ENCODE measurements around the gene ABHD14A.
A peak's percentile ranks its signal among the peaks of the same experiment; 100 is the strongest.
"Not testable (repeated sequence)": the region's sequence is repeated elsewhere in the genome, so short reads cannot be mapped to it uniquely, and the experiment has no call there.

ABHD14A gene

DNA sequence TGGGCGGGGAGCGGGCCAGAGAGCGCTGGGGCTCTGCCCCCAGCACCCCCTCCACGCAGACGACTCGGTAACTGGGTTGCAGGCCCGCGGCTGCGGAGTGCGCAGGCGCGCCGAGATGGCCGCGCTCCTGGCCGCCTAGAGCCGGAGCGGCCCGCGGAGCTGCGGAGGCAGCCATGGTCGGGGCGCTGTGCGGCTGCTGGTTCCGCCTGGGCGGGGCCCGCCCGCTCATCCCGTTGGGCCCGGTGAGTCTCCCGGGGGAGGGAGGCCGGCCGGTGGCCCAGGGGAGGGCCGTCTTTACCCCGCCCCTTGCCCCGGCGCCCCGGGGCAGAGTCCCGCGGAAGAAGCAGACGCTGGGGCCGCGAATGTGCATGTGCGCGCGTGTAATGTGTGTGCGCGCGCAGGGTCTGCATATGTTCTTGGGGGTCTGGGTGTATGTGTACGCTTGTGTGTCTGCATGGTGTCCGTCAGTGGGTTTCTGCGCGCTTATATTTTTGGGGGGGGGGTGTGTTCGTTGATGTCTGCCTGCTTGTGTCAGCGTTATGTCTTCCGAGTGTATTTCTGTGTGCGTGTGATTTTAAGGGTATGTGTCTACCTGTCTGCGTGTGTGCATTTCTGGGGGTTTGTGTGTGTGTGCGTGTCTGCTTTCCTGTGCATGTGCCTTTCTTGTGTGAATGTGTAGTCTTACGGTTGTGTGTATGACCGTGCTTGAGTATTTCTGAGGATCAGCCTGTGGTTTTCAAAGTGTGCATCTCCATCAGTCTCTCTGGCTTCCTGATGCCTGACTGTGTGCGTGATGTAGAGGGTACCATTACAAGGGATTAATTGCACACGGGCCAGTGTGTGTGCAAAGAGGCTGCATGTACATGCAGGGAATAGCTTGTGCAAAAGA is at the start of gene ABHD14A:
TSS of gene ABHD14A (plus strand) at position 102 of the 889 bp plus-strand sequence. CDS start at position 174, 72 bp downstream.
- peak; percentile 72 for DNase-seq (ENCODE audit: low read depth)

DNA sequence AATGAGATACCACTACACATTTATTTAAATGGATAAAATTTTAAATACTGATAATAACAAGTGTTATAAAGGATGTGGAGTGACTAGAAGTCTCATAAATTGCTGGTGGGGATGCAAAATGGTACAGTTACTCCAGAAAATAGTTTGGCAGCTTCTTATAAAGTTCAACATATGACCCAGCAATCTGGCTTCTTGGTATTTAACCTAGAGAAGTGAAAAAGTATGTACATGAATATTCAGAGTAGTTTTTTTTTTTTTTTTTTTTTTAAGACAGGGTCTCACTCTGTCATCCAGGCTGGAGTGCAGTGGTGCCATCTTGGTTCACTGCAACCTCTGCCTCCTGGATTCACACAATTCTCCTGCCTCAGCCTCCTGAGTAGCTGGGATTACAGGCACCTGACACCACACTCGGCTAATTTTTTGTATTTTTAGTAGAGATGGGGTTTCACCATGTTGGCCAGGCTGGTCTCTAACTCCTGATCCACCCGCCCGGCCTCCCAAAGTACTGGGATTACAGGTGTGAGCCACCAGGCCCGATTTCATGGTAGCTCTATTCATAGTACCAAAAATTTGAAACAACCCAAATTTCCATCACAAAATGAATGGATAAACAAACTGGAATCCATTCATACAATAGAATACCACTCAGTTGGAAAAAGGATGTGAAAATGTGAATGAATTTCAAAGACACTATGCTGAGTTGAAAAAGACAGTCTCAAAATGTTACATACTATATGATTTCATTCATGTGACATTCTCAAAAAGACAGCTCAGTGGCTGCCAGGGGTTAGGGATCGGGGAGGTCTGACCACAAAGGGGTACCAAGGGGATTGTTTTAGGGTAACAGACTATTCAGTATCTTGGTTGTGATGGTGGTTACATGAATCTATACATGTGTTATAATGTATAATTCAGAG is 47.5 kb upstream of the ABHD14A start:
- DNase-seq (ENCODE audit: low read depth), result no peak

DNA sequence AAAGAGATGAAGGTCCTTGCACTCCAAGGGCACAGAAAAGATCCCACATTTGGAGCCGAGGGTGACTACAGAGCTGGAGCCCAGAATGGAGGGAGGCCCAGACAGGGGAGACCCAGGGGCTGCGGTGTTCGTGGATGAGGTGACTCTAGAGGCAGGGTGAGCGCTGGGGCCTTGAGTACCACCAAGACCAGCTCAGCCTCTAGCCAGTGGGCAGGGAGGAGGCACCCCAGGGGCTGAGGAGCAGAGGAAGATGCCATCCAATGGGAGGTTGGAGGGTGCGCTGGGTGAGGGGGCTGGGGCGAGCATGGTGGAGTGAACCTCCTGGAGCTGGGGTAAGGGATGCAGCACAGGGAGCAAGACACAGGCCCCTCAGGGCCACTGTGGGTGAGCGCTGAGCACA is 46.4 kb upstream of the ABHD14A start:
- no peak for DNase-seq (ENCODE audit: low read depth)

DNA sequence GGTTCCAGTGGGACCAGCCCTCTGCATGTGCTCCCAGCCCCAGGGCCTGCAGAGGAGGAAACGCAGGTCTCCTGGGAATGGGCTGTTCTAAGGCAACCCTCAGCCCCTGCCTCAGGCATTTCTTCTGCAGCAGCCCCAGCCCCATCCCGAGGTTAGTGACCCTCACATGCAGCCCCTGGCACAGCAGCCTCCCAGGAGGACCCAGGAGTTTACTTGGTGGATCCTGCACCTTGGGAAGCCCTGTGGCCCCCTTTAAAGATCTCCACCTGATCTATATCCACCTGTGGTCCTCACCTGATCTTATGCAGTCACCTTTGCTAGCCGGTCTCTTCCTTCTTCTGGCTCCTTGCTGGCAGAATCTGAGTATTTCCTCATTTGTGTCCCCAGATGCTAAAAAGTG is 45.9 kb upstream of the ABHD14A start:
- not testable (repeated sequence) for DNase-seq (ENCODE audit: low read depth)

DNA sequence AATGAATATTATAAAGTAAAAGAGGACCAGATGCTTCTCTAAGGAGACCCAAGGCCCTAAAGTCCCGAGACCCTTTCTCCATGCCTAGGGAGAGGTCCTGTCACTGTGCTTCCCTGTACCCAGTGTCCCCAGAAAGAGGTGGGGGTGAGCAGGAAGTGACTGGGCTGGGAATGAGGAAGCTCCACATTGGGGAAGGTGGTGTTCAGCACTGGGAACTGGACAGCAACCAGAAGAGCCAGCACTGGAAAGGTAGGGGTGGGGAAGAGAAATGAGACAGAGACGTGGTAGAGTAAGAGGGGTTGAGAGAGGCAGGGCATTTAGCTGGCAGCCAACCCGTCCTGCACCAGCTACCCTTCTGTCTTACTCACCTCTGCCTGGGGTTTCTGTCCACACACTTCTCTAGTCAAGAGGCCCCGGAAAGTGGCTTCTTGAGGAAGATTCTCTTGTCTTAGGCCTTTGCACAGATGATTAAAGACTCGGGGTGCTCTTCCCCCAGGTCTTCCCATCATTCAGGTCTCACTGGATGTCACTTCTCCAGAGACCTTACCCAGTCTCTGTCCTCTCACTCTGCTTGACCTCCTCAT is 45.4 kb upstream of the ABHD14A start:
- DNase-seq (ENCODE audit: low read depth), result peak; percentile 11

DNA sequence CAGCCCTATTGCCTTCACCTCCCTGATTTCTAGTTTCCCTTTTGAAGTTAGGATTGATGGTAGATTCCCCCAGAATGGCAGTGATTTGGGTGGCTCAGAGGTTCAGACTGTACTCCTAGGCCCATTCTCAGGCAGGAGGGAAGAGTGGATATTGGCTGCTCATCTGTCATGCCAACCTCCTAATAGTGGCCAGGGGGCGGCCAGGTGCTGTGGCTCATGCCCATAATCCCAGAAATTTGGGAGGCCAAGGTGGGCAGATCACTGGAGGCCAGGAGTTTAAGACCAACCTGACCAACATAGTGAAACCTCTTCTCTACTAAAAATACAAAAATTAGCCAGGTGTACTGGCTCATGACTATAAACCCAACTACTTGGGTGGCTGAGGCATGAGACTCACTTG is 44.4 kb upstream of the ABHD14A start:
- DNase-seq (ENCODE audit: low read depth), result no peak

DNA sequence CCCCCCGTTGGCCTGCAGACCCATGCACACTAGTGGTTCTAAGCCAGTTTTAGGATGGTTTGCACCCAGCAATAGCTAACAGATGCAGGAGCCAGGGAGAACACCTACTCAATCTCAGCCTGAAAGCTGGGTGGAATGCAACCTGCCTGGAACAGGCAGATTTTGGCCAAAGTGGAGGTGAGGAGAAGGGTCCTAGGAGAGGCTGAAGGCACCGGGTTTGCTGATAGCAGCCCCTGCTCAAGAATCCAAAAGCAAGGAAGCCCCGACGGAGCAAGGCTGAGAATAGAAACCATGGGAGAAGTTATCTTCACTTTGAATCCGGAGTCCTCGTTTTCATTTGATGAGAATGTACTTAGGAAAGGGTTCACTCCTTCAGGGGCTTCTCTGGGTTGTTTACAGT is 43.1 kb upstream of the ABHD14A start:
- DNase-seq (ENCODE audit: low read depth), result no peak

DNA sequence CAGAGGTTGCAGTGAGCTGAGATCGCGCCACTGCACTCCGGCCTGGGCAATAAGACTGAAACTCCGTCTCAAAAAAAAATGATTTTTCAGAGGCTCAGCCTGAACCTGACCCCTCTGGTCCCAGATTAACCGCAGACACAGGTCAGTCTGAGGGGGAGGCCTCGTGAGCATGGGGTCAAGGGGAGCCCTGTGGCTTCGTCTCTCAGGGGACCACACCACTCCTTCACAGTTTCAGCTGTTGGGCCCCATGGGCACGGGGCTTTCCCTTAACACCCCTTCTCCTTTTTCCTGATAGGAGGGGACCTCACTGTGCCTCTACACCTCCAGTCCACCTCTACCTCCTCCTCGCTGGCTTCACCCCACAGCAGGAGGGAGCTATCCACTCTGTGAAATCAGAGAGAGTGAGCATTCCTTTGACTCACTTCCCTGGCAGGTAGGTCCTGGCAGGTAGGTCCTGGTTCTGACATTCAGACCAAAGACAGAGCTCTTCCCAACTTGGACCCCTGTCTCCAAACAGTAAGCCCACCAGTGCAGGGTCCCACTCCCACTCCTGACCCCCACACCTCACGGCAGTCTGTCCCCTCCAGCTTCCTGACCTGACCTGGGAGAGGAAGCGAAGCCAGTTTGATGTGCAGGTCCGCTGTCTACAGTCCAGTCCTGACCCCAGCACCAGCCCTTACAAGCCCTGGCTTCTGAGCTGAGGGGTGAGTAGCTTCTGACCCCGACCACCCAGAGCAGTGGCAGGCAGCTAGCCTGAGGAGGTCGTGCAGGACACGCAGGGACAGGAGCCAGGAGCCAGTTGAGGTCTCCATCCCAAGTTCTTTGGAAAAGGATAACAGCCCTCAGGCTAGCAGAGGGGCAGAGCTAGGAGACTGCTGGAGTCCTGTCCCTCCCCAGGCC is 42.1 kb upstream of the ABHD14A start:
- DNase-seq (ENCODE audit: low read depth), result no peak

DNA sequence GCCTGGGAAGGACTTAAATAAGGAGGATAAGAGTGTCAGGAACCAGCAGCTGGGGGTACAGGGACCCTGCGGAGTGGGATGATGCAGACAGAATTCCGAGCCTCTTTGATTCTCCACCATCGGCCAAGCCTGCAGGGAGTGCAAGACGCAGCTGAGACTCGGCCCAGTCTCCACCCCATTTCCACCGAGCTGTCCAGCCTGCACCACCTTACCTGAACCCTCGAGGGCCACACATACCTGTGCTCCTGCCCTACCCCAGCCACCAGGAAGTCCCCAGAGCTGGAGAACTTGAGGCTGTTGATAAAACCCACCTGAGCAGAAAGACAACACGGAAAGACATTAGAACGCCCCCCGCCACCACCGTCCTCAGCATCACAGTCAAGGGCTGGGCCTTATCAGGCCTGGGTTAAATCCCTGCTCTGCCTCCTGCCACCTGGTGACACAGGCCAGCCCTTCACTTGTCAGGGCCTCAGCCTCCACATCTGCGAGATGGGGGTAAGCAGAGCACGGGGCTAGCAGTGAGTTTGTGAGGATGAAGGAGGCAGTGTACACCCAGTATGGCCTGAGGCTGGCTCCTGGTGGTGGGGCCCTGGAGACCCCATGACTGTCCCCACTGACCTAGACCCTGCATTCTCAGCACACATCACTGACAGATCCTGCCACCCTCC is 41.3 kb upstream of the ABHD14A start:
- no peak for DNase-seq (ENCODE audit: low read depth)

DNA sequence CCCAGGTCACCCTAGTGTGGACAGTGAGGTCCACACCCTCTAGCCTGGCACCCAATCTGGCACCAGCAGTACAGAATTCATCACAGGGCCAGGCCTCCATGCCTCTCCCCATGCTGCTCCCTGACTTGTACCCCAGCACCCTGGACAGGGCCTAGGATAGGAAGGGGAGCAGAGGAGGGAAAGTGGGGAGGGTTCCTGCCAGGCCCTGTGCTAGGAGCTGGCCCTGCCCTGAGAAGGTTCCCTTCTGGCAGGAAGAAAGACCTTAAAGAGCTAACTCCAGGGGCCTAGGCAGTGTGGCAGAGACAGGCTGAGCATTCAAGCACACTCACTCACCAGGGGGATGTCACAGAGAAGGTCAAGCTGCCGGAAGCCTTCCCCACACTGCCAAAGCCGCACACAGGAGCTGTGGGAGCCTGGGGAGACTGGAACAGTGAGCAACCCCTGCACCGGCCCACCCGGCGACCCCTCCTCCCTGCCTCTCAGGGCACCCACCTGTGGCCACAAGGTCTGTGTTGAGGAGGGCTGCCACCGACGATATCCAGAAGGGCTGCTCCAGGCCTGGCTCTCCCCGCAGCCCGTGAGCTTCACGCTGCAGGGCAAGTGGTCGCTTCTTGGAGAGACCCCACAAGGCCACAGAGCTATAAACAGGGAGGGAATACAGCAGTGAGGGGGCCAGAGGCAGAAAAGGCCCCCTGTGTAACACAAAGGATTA is 40.6 kb upstream of the ABHD14A start:
- DNase-seq (ENCODE audit: low read depth), result no peak

DNA sequence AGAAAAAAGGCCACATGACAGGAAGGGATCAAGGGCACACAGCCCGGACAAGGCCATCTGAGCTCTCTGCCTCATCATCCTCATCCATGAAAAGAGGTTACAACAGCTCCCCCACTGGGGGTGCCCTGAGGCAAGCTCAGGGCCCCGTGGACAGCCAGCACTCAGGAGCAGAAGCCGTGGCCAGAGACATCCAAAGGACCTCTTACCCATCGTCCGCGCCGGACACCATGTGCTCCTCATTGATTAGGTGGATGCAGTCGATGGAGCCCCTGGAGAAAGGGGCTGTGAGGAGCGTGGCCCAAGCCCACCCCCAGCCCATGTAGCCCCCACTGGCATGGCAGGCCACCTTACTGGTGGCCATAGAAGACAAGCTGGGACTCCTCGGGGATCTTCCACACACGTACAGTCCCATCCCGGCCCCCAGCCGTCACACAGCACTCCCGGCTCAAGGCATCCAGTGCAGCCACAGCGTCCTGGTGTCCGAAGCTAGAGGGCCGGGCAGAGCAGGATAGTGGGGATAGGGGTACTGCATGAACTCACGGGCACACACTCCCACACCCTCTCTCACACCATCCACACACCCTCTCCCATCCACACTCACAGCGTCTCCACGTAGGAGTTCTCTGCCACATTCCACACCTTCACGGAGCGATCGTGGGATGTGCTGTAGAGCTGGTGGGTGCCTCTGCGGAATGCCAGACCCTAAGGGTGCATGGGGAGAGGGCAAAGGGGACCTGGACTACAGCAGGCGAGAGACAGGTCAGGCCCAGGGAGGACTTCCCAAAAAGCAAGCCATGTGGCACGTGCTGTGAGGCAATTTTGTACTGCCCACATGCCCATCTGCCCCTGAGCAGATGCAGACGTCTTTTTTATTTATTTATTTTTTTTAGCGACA is 39.6 kb upstream of the ABHD14A start:
- no peak for DNase-seq (ENCODE audit: low read depth)

DNA sequence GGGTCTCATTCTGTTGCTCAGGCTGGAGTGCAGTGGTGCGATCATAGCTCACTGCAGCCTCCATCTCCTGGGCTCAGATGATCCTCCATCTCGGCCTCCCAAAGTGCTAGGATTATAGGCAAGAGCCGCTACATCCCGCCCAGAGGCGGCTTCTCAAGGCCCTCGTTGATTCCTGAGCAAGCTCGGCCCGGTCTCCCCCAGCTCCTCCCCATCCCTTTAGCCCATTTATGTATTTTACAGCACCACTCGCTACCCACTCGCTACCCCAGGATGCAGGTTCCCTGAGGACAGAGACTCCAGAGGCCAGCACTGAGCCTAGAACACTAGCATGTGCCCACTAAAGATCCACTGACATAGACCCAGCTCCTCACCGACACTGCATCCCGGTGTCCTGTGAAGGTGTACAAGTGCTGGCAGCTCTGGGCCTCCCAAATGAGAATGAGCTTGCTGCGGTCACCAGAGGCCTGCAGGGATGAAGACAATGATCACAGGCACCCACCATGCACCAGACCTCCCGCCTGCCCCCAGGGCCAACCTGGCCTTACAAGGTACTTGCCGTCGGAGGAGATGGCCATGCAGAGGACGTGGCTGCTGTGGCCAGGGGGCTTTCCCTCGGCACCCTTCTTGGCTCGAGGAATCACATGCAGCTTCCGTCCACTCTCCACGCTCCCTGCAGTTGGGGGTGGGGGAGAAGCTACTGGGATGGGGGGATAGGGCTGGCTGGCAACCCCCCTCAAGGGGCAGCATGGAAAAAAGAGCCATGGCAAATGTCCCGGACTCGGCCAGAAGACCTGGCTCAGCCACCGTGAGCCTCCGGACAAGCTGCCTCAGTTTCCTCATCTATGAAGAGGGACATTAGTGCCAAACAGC is 38.7 kb upstream of the ABHD14A start:
- no peak for DNase-seq (ENCODE audit: low read depth)

DNA sequence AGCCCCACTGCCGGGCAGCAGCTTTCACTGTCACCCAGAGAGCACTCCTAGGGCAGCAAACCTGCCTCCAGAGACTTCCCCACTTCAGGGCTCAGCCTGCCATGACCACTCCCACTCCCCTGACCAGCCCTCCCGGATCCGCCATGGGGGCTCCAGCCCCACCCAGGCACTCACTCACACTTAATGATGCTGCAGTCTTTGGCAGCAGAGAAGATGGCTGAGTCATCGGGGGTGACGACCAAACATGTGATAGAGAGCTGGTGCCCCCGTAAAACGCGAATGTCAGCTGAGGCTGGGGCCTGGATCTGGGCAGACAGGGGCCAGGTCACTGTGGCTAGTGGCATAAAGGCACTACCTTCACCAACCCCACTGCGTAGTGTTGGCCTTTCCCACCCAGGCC is 37.9 kb upstream of the ABHD14A start:
- peak; percentile 31 for DNase-seq (ENCODE audit: low read depth)

DNA sequence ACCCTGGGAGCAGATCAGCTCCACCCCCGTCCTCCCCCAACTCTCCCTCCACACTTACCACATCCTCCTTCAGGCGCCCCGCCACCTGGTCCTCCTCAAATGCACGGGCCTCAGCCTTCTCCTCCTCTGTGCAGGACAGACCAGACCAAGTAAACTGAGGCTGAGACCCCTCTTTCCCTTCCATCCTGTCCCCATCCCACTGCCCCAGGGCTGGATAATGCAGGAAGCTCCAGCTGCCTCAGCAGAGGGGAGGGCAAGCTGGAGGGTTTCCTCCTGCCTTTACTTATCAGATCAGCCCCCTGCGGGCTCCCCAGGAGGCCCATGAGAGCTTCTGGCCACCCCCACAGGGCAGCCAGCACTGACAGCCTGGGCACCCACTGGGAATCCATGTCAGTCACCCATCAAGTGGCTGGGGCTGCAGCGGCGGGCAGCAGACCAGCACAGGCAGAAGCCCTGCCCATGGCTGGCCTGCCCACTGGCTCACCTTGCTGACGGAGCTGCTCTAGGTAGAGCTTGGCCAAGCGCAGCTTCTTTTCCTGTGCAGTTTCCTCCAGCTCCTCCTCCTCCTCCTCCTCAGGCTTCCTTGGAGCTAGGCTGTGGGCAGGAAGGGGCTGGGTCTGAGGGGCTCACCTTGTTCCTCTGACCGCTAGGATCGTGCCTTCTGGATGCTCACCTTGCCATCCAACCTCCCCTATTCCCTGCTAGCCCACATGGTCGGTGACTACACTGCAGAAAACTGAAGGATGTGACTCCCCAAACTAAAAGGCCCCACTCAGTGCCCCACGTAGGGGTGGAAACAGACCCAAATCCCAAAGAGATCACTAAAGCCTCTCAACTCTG is 37.0 kb upstream of the ABHD14A start:
- no peak for DNase-seq (ENCODE audit: low read depth)

DNA sequence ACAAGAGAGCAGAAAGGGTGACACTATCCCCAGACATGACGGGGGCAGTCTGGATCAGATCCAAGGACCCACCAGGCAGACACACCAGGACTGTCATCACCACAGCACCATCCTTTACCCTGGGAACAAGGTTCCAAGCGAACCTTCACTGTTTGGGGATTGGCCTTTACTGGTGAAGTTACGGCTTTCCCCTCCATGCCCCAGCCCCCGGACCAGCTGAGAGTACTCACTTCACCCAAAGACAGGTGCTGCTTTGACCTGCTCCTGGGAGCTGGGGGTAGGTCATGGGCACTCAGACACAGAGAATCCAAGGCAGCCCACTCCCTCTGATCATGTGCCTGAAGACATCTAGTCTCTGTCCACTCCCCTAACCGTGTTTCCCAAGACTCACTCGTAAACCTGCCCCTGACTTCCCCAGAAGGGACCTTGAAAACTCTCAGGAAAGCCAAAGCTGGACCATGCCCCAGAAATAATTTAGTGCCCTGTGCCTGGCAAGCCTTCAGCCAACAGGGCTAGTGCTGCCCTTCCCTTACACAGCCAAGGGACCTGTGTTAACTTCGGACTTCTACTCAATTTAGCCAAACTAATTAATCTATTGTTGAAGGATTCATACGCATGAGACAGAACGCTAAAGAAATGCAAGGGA is 36.0 kb upstream of the ABHD14A start:
- no peak for DNase-seq (ENCODE audit: low read depth)

DNA sequence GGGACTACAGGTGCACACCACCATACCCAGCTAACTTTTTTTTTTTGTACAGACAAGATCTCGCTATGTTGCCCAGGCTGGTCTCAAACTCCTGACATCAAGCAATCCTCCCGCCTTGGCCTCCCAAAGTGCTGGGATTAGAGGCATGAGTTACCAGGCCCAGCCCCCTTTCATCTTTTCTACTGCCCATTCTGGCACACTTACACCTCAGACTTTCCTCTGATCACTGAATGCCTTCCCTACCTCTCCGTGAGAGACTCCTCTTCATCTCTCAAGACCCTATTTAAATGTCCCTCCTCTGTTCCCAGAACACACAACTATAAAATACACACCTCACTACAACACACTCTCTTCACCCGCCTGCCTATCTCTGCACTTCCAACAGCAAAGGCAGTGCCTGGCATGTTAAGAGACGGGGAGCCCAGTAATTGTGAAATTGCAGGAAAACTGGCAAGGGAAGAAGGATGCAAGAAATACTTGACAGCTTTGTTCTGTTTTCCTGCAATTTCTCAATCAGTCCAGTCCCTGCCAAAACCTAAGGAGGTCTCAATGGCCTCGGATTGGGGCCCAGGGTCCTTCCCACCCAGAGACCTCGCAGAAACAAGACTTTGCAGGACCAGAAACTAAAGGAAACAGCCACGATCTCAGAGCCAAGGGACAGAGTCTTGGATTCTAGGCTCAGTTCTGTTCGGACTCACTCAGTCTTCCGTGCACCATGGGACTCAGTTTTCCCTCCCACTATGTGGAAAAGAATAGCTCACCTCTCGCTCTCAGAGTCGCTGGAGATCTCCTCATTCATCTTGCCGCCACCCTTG is 34.0 kb upstream of the ABHD14A start:
- peak; percentile 19 for DNase-seq (ENCODE audit: low read depth)

Measured in ELR (cell line).